ENCODE measurements around the gene PTCSC3. TPM values are rescaled to one million over a fixed set of nuclear protein-coding genes. Genes with fewer than 3 reads are reported as not detected.

The PTCSC3 gene
- total RNA-seq, 1 experiment from 2014 or later = not detected

- Histone ChIP-seq H3K9me3 (ENCODE audit: low read length) (no peaks in the 10 kb centered on the region), H3K36me3 (ENCODE audit: low read depth, low read length) (no peaks in the 10 kb centered on the region), H3K27ac (ENCODE audit: low read length) (no peak overlapping the region), H3K27me3 (ENCODE audit: low read length) (peaks cover 10% of the 10 kb centered on the region; the same call in 1 of the 2 replicates), H3F3A (ENCODE audit: low read length, unreplicated experiment) (no peaks in the 10 kb centered on the region), H2AFZ (ENCODE audit: low read length) (no peak overlapping the region), H3K9ac (ENCODE audit: low read length) (no peak overlapping the region), H3K79me2 (ENCODE audit: low read length) (no peaks in the 10 kb centered on the region), H4K20me1 (ENCODE audit: low read length) (no peaks in the 10 kb centered on the region), H3K9me2 (replicated peaks; ENCODE audit: low read length) (no peaks in the 10 kb centered on the region), H3K4me2 (ENCODE audit: low read length) (no peak overlapping the region), H3K4me3 (ENCODE audit: low read length) (no peak overlapping the region), H3K4me1 (ENCODE audit: insufficient read depth, low read length) (peaks cover 22% of the 10 kb centered on the region)
- ChIA-PET CTCF (no interaction called here), POLR2A (ENCODE audit: unreplicated experiment) (no interaction called here)
- BruUV-seq (replicated peaks) = no TSS peak
- ATAC-seq = no peak
- no peak for DNase-seq
- TF ChIP-seq EZH2phosphoT487 (IDR thresholded peaks at IDR 0.05; ENCODE audit: borderline replicate concordance, low read length) = no peak
- TF ChIP-seq CTCF (conservative IDR thresholded peaks at IDR 0.05; ENCODE audit: low read depth, low read length) = no peak
- TF ChIP-seq EZH2 (IDR thresholded peaks at IDR 0.05; ENCODE audit: low read length, unreplicated experiment) = no peak
- intact Hi-C loops (cut with micrococcal nuclease) = no loop called here
Observed at GRCh38 chr14:36223558-36223957, 47.0 kb upstream of the PTCSC3 start.

- Histone ChIP-seq H3K9me3 (ENCODE audit: low read length) (no peaks in the 10 kb centered on the region), H2AFZ (ENCODE audit: low read length) (no peak overlapping the region), H3K9ac (ENCODE audit: low read length) (no peak overlapping the region), H3K36me3 (ENCODE audit: low read depth, low read length) (no peaks in the 10 kb centered on the region), H3K9me2 (replicated peaks; ENCODE audit: low read length) (no peaks in the 10 kb centered on the region), H3K79me2 (ENCODE audit: low read length) (no peaks in the 10 kb centered on the region), H3K27ac (ENCODE audit: low read length) (no peak overlapping the region), H4K20me1 (ENCODE audit: low read length) (no peaks in the 10 kb centered on the region), H3K4me3 (ENCODE audit: low read length) (no peak overlapping the region), H3K27me3 (ENCODE audit: low read length) (peaks cover 10% of the 10 kb centered on the region; the same call in 1 of the 2 replicates), H3F3A (ENCODE audit: low read length, unreplicated experiment) (no peaks in the 10 kb centered on the region), H3K4me1 (ENCODE audit: insufficient read depth, low read length) (peaks cover 21% of the 10 kb centered on the region), H3K4me2 (ENCODE audit: low read length) (no peak overlapping the region)
- intact Hi-C loops (cut with micrococcal nuclease) = no loop called here
- DNase-seq (no peak), ATAC-seq (no peak)
- ChIA-PET CTCF (no interaction called here), POLR2A (ENCODE audit: unreplicated experiment) (no interaction called here)
- TF ChIP-seq CTCF (conservative IDR thresholded peaks at IDR 0.05; ENCODE audit: low read depth, low read length) (no peak), EZH2phosphoT487 (IDR thresholded peaks at IDR 0.05; ENCODE audit: borderline replicate concordance, low read length) (no peak), EZH2 (IDR thresholded peaks at IDR 0.05; ENCODE audit: low read length, unreplicated experiment) (no peak)
- BruUV-seq (replicated peaks) = no TSS peak
Observed at GRCh38 chr14:36222952-36223468, 46.5 kb upstream of the PTCSC3 start.

- Histone ChIP-seq H3K4me2 (ENCODE audit: low read length) (no peak overlapping the region), H3K9ac (ENCODE audit: low read length) (no peak overlapping the region), H3K79me2 (ENCODE audit: low read length) (no peaks in the 10 kb centered on the region), H3K9me3 (ENCODE audit: low read length) (no peaks in the 10 kb centered on the region), H2AFZ (ENCODE audit: low read length) (no peak overlapping the region), H3K4me1 (ENCODE audit: insufficient read depth, low read length) (peaks cover 20% of the 10 kb centered on the region), H3F3A (ENCODE audit: low read length, unreplicated experiment) (no peaks in the 10 kb centered on the region), H4K20me1 (ENCODE audit: low read length) (no peaks in the 10 kb centered on the region), H3K4me3 (ENCODE audit: low read length) (no peak overlapping the region), H3K9me2 (replicated peaks; ENCODE audit: low read length) (no peaks in the 10 kb centered on the region), H3K27me3 (ENCODE audit: low read length) (peaks cover 10% of the 10 kb centered on the region; the same call in 1 of the 2 replicates), H3K27ac (ENCODE audit: low read length) (no peak overlapping the region), H3K36me3 (ENCODE audit: low read depth, low read length) (no peaks in the 10 kb centered on the region)
- intact Hi-C loops (cut with micrococcal nuclease) = no loop called here
- ATAC-seq (no peak), DNase-seq (no peak)
- no TSS peak for BruUV-seq (replicated peaks)
- POLR2A ChIA-PET (ENCODE audit: unreplicated experiment) = no interaction called here
- TF ChIP-seq EZH2phosphoT487 (IDR thresholded peaks at IDR 0.05; ENCODE audit: borderline replicate concordance, low read length) (no peak), CTCF (conservative IDR thresholded peaks at IDR 0.05; ENCODE audit: low read depth, low read length) (no peak), EZH2 (IDR thresholded peaks at IDR 0.05; ENCODE audit: low read length, unreplicated experiment) (no peak)
- CTCF ChIA-PET = no interaction called here
Observed at GRCh38 chr14:36222337-36222736, 45.8 kb upstream of the PTCSC3 start.
